Measurements from ENCODE around the gene DIO3.

Gene DIO3

DNA sequence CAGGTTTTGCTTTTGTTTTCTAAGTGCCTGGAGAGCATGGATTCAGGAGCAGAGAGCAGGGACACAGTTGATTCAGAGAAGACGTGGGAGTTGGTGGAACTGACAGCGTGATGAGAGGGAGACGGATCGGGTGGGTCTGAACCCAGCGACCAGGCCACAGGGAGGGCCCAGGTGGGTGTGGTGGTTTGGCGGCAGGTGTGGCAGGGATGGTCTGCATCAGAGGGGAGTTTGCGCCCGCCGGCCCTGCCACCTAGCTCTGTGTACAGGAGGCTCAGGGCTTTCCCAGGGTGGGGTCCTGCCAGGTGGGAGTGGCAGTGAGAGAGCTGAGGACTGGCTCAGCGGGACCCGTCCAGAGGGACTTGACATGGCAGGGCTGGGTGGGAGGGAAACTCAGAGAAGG is 33.3 kb upstream of the DIO3 start:
- Histone ChIP-seq H3K36me3 (ENCODE audit: control insufficient read depth, insufficient read depth, low read length) (no peaks in the 10 kb centered on the region), H3K4me1 (ENCODE audit: control insufficient read depth, insufficient read depth, low read length) (no peaks in the 10 kb centered on the region), H3K4me3 (ENCODE audit: low read length) (no peak overlapping the region), H3K9ac (ENCODE audit: low read length) (no peak overlapping the region), H3K9me3 (ENCODE audit: control insufficient read depth, low read length) (no peaks in the 10 kb centered on the region), H3K27me3 (ENCODE audit: control insufficient read depth, insufficient read depth, low read length) (no peaks in the 10 kb centered on the region)

DNA sequence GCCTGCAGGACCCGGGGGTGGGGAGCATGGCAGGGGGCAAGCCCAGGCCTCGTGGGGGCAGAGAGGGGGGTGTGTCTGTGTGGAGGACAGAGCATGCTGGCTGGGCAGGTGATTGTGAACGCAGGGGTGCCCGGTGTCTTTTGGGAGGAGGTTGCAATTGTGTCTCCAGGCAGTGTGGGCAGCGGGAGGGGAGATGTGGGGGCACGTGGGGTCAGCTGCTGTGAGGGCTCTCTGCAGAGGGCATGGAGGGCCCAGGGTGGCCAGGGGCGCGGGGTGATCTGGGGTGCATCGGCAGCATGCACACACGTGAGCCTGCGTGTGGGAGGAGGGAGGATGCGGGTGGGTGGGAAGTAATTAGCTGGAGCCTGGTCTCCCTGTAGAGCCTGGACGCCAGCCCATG is 32.2 kb upstream of the DIO3 start:
- no peak overlapping the region for H3K9ac ChIP-seq (ENCODE audit: low read length)
- no peaks in the 10 kb centered on the region for H3K9me3 ChIP-seq (ENCODE audit: control insufficient read depth, low read length)
- H3K27me3 ChIP-seq (ENCODE audit: control insufficient read depth, insufficient read depth, low read length), result no peaks in the 10 kb centered on the region
- no peaks in the 10 kb centered on the region for H3K4me1 ChIP-seq (ENCODE audit: control insufficient read depth, insufficient read depth, low read length)
- no peaks in the 10 kb centered on the region for H3K36me3 ChIP-seq (ENCODE audit: control insufficient read depth, insufficient read depth, low read length)
- H3K4me3 ChIP-seq (ENCODE audit: low read length), result no peak overlapping the region

DNA sequence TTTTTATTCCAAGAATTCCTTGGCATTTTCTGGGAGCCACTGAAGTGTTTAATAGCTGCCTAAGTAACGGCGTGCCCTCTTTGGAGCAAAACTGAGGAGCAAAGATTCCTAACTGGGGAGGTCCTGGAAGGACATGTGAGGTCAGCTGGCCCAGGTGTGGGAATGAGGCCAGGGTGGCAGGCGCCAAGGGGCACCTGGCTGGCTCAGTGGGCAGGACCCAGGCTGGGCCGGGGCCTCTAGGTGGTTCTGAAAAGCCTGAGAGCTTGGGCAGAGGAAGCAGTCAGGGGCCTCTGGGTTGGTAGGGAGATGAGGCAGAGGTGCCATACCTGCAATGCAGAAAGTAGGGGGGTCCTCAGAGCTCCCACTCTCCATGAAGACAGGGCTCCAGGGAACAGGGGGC is 27.1 kb upstream of the DIO3 start:
- no peaks in the 10 kb centered on the region for H3K27me3 ChIP-seq (ENCODE audit: control insufficient read depth, insufficient read depth, low read length)
- no peaks in the 10 kb centered on the region for H3K9me3 ChIP-seq (ENCODE audit: control insufficient read depth, low read length)
- no peak overlapping the region for H3K9ac ChIP-seq (ENCODE audit: low read length)
- H3K4me1 ChIP-seq (ENCODE audit: control insufficient read depth, insufficient read depth, low read length), result no peaks in the 10 kb centered on the region
- H3K4me3 ChIP-seq (ENCODE audit: low read length), result no peak overlapping the region
- H3K36me3 ChIP-seq (ENCODE audit: control insufficient read depth, insufficient read depth, low read length), result no peaks in the 10 kb centered on the region

GRCh38 chr14:101535232-101535631 is 26.1 kb upstream of the DIO3 start:
- no peaks in the 10 kb centered on the region for H3K27me3 ChIP-seq (ENCODE audit: control insufficient read depth, insufficient read depth, low read length)
- H3K36me3 ChIP-seq (ENCODE audit: control insufficient read depth, insufficient read depth, low read length), result no peaks in the 10 kb centered on the region
- no peaks in the 10 kb centered on the region for H3K9me3 ChIP-seq (ENCODE audit: control insufficient read depth, low read length)
- no peak overlapping the region for H3K9ac ChIP-seq (ENCODE audit: low read length)
- no peak overlapping the region for H3K4me3 ChIP-seq (ENCODE audit: low read length)
- no peaks in the 10 kb centered on the region for H3K4me1 ChIP-seq (ENCODE audit: control insufficient read depth, insufficient read depth, low read length)

GRCh38 chr14:101535701-101536207 is 25.5 kb upstream of the DIO3 start:
- Histone ChIP-seq H3K9ac (ENCODE audit: low read length) (no peak overlapping the region), H3K27me3 (ENCODE audit: control insufficient read depth, insufficient read depth, low read length) (no peaks in the 10 kb centered on the region)

GRCh38 chr14:101537286-101537685 is 24.0 kb upstream of the DIO3 start:
- no peaks in the 10 kb centered on the region for H3K36me3 ChIP-seq (ENCODE audit: control insufficient read depth, insufficient read depth, low read length)
- no peaks in the 10 kb centered on the region for H3K4me1 ChIP-seq (ENCODE audit: control insufficient read depth, insufficient read depth, low read length)
- no peak overlapping the region for H3K9ac ChIP-seq (ENCODE audit: low read length)
- H3K27me3 ChIP-seq (ENCODE audit: control insufficient read depth, insufficient read depth, low read length), result no peaks in the 10 kb centered on the region
- H3K9me3 ChIP-seq (ENCODE audit: control insufficient read depth, low read length), result no peaks in the 10 kb centered on the region
- H3K4me3 ChIP-seq (ENCODE audit: low read length), result no peak overlapping the region

More at GRCh38 chr14:101535701-101536207, 25.5 kb upstream of the DIO3 start:
- H3K9me3 ChIP-seq (ENCODE audit: control insufficient read depth, low read length), result no peaks in the 10 kb centered on the region
- no peak overlapping the region for H3K4me3 ChIP-seq (ENCODE audit: low read length)
- H3K4me1 ChIP-seq (ENCODE audit: control insufficient read depth, insufficient read depth, low read length), result no peaks in the 10 kb centered on the region
- no peaks in the 10 kb centered on the region for H3K36me3 ChIP-seq (ENCODE audit: control insufficient read depth, insufficient read depth, low read length)

DNA sequence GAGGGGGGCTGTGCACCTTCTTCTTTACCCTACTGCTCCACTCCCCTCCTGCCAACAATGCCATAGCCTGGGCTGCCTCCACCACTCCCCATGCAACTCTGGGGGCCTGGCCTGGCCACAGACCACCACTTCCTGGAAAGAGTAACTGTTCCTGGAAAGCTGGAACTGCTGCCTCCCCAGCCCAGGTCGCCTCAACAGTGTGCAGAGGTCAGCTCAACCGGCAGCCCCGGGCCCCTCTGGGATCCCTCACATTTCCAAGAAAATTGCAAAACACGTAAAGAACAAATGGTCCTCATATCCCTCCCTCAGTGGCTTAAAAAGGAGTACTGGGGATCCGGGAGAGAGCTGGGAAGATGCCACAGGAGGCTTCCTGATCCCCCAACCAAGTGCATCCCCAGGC is 22.4 kb upstream of the DIO3 start:
- H3K27me3 ChIP-seq (ENCODE audit: control insufficient read depth, insufficient read depth, low read length), result no peaks in the 10 kb centered on the region
- H3K9ac ChIP-seq (ENCODE audit: low read length), result no peak overlapping the region
- H3K4me1 ChIP-seq (ENCODE audit: control insufficient read depth, insufficient read depth, low read length), result no peaks in the 10 kb centered on the region
- H3K4me3 ChIP-seq (ENCODE audit: low read length), result no peak overlapping the region
- no peaks in the 10 kb centered on the region for H3K36me3 ChIP-seq (ENCODE audit: control insufficient read depth, insufficient read depth, low read length)
- no peaks in the 10 kb centered on the region for H3K9me3 ChIP-seq (ENCODE audit: control insufficient read depth, low read length)

DNA sequence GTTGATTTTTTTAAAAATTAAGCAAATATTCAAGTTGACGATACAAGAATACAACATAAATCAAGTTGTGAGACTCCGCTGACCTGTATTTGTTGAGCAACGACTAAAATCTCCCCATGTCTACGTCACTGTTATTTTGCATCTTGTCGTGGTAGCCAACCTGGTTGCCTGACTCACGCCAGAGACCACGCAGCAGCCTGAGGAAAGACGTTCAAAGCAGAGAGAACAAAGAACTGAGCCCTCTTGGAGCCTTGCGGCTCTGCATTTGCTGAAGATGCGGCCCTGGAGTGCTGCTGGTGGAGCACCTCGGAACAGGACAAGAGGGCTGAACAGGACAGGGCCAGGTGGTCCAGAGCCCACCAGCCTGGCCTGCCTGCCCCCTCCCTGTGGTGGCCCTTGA is 21.4 kb upstream of the DIO3 start:
- no peaks in the 10 kb centered on the region for H3K27me3 ChIP-seq (ENCODE audit: control insufficient read depth, insufficient read depth, low read length)
- H3K4me1 ChIP-seq (ENCODE audit: control insufficient read depth, insufficient read depth, low read length), result no peaks in the 10 kb centered on the region
- no peak overlapping the region for H3K9ac ChIP-seq (ENCODE audit: low read length)
- no peaks in the 10 kb centered on the region for H3K9me3 ChIP-seq (ENCODE audit: control insufficient read depth, low read length)
- no peak overlapping the region for H3K4me3 ChIP-seq (ENCODE audit: low read length)
- no peaks in the 10 kb centered on the region for H3K36me3 ChIP-seq (ENCODE audit: control insufficient read depth, insufficient read depth, low read length)

GRCh38 chr14:101540481-101541462 is 20.5 kb upstream of the DIO3 start:
- no peak overlapping the region for H3K9ac ChIP-seq (ENCODE audit: low read length)
- H3K9me3 ChIP-seq (ENCODE audit: control insufficient read depth, low read length), result no peaks in the 10 kb centered on the region
- H3K4me3 ChIP-seq (ENCODE audit: low read length), result no peak overlapping the region
- no peaks in the 10 kb centered on the region for H3K27me3 ChIP-seq (ENCODE audit: control insufficient read depth, insufficient read depth, low read length)
- no peaks in the 10 kb centered on the region for H3K4me1 ChIP-seq (ENCODE audit: control insufficient read depth, insufficient read depth, low read length)
- H3K36me3 ChIP-seq (ENCODE audit: control insufficient read depth, insufficient read depth, low read length), result no peaks in the 10 kb centered on the region

- H3K36me3 ChIP-seq (ENCODE audit: control insufficient read depth, insufficient read depth, low read length), result no peaks in the 10 kb centered on the region
- no peak overlapping the region for H3K9ac ChIP-seq (ENCODE audit: low read length)
Measured at GRCh38 chr14:101542391-101542790, 18.9 kb upstream of the DIO3 start.

DNA sequence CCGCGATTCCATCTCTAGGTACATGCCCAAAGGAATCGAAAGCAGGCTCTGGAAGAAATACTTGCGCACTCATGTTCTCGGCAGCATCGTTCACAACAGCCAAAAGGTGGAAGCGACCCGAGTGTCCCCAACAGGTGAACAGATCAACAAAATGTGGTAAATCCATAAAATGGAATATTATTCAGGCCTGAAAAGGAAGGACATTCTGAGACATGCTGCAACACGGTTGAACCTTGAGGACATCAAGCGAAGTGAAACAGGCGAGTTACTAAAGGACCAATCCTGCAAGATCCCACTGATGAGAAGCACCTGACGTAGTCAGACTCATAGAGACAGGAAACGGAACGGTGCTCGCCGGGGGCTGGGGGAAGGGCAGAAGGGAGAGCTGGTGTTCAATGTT is 17.5 kb upstream of the DIO3 start:
- Histone ChIP-seq H3K4me3 (ENCODE audit: low read length) (no peak overlapping the region), H3K4me1 (ENCODE audit: control insufficient read depth, insufficient read depth, low read length) (no peaks in the 10 kb centered on the region), H3K9me3 (ENCODE audit: control insufficient read depth, low read length) (no peaks in the 10 kb centered on the region), H3K36me3 (ENCODE audit: control insufficient read depth, insufficient read depth, low read length) (no peaks in the 10 kb centered on the region), H3K9ac (ENCODE audit: low read length) (no peak overlapping the region), H3K27me3 (ENCODE audit: control insufficient read depth, insufficient read depth, low read length) (no peaks in the 10 kb centered on the region)

More at GRCh38 chr14:101542391-101542790, 18.9 kb upstream of the DIO3 start:
- Histone ChIP-seq H3K9me3 (ENCODE audit: control insufficient read depth, low read length) (no peaks in the 10 kb centered on the region), H3K4me1 (ENCODE audit: control insufficient read depth, insufficient read depth, low read length) (no peaks in the 10 kb centered on the region), H3K4me3 (ENCODE audit: low read length) (no peak overlapping the region), H3K27me3 (ENCODE audit: control insufficient read depth, insufficient read depth, low read length) (no peaks in the 10 kb centered on the region)

- Histone ChIP-seq H3K4me3 (ENCODE audit: low read length) (no peak overlapping the region), H3K27me3 (ENCODE audit: control insufficient read depth, insufficient read depth, low read length) (no peaks in the 10 kb centered on the region), H3K36me3 (ENCODE audit: control insufficient read depth, insufficient read depth, low read length) (no peaks in the 10 kb centered on the region), H3K4me1 (ENCODE audit: control insufficient read depth, insufficient read depth, low read length) (no peaks in the 10 kb centered on the region), H3K9me3 (ENCODE audit: control insufficient read depth, low read length) (no peaks in the 10 kb centered on the region), H3K9ac (ENCODE audit: low read length) (no peak overlapping the region)
Measured at GRCh38 chr14:101544550-101544949, 16.7 kb upstream of the DIO3 start.
